PC-3 (cell line): ENCODE results near the gene ZDHHC5. TPM values are rescaled to one million over a fixed set of nuclear protein-coding genes. Genes with fewer than 3 reads are reported as not detected.
A peak's percentile ranks its signal among the peaks of the same experiment; 100 is the strongest.

Source experiments
- ATAC-seq: fragments of 200-7000 bp; cut with Tn5 transposase; 2 replicates; pipeline ENCODE4 v1.9.1; 2020; ENCODE audit warnings: mild to moderate bottlenecking, moderate library complexity
- BruUV-seq: library from RNA; stranded (reverse); fragments of 400-500 nt; replicated peaks from 2 replicates; lab custom pipeline; 2021; lab: Mats Ljungman, UMichigan
- CTCF ChIA-PET: fragments of 300-600 bp; sonication (Branson Sonifier 250); formaldehyde crosslinking; loops from one replicate; lab custom pipeline; 2022; ENCODE audit warnings: antibody characterized with exemption; lab: Charles Lee
- POLR2A ChIA-PET: fragments of 300-600 bp; sonication (Branson Sonifier 250); formaldehyde crosslinking; loops from one replicate; lab custom pipeline; 2022; ENCODE audit warnings: antibody characterized with exemption; ENCODE audit not compliant: unreplicated experiment; lab: Charles Lee
- DNase-seq: peaks from one replicate; pipeline ENCODE4 v3.0.0-alpha.2; 2015
- H2AFZ ChIP-seq: fragments of 300-600 bp; sonication (generic); 2 replicates; pipeline ENCODE4 v1.6.0; 2016; ENCODE audit warnings: antibody characterized with exemption, low read length
- H3F3A ChIP-seq: fragments of 300-600 bp; sonication (generic); one replicate; pipeline ENCODE4 v1.6.0; 2017; ENCODE audit warnings: antibody characterized with exemption, low read length, control low read depth, mild to moderate bottlenecking; ENCODE audit not compliant: unreplicated experiment
- H3K27ac ChIP-seq: fragments of 300-600 bp; sonication (generic); 2 replicates; pipeline ENCODE4 v1.5.1; 2016; ENCODE audit warnings: mild to moderate bottlenecking, low read length
- H3K27me3 ChIP-seq: fragments of 300-600 bp; sonication (generic); 2 replicates; pipeline ENCODE4 v1.6.1; 2016; ENCODE audit warnings: low read length, mixed read lengths
- H3K36me3 ChIP-seq: fragments of 300-600 bp; sonication (generic); 2 replicates; pipeline ENCODE4 v1.6.1; 2016; ENCODE audit warnings: low read depth, mixed run types, low read length, mixed read lengths
- H3K4me1 ChIP-seq: fragments of 300-600 bp; sonication (generic); 2 replicates; pipeline ENCODE4 v1.5.1; 2016; ENCODE audit warnings: low read length; ENCODE audit not compliant: insufficient read depth
- H3K4me2 ChIP-seq: fragments of 300-600 bp; sonication (generic); 2 replicates; pipeline ENCODE4 v1.6.0; 2016; ENCODE audit warnings: low read length
- H3K4me3 ChIP-seq: fragments of 300-600 bp; sonication (generic); 2 replicates; pipeline ENCODE4 v1.5.1; 2016; ENCODE audit warnings: mild to moderate bottlenecking, low read length, mixed read lengths
- H3K79me2 ChIP-seq: fragments of 300-600 bp; sonication (generic); 2 replicates; pipeline ENCODE4 v1.6.1; 2017; ENCODE audit warnings: low read length, mixed read lengths
- H3K9ac ChIP-seq: fragments of 300-600 bp; sonication (generic); 2 replicates; pipeline ENCODE4 v1.6.0; 2016; ENCODE audit warnings: mild to moderate bottlenecking, low read length
- H3K9me2 ChIP-seq: fragments of 300-600 bp; sonication (generic); replicated peaks from 2 replicates; pipeline ENCODE4 v1.6.1; 2016; ENCODE audit warnings: mixed run types, low read length, mixed read lengths
- H3K9me3 ChIP-seq: fragments of 300-600 bp; sonication (generic); 2 replicates; pipeline ENCODE4 v1.6.1; 2016; ENCODE audit warnings: low read length, mixed read lengths
- H4K20me1 ChIP-seq: fragments of 300-600 bp; sonication (generic); 2 replicates; pipeline ENCODE4 v1.6.1; 2016; ENCODE audit warnings: low read length, mixed read lengths
- EZH2 ChIP-seq: fragments of 300-600 bp; sonication (generic); IDR thresholded peaks from one replicate; pipeline ENCODE4 v1.6.1; 2017; ENCODE audit warnings: antibody characterized with exemption, mild to moderate bottlenecking, low read length; ENCODE audit not compliant: unreplicated experiment
- EZH2phosphoT487 ChIP-seq: fragments of 300-600 bp; sonication (generic); IDR thresholded peaks from 2 replicates; pipeline ENCODE4 v1.6.1; 2018; ENCODE audit warnings: mild to moderate bottlenecking, antibody characterized with exemption, low read length, borderline replicate concordance
- intact Hi-C: fragments of 100-400 bp; cut with micrococcal nuclease; formaldehyde crosslinking; loops from 2 replicates; pipeline ENCODE4 v1.9.0; 2023
- microRNA-seq: library from miRNA; unstranded; fragments of <30 nt; microRNA quantifications from one replicate; pipeline ENCODE4 v1.1.0, GENCODE V29; 2020; ENCODE audit not compliant: unreplicated experiment
- total RNA-seq: library from RNA; depleted of rRNA; stranded (reverse); fragments of >200 nt; gene quantifications from 2 replicates; pipeline ENCODE4 v1.2.3, GENCODE V29; 2014; rRNA removed
- TF ChIP-seq, protein P1 (sequence below): fragments of 300-600 bp; sonication (generic); conservative IDR thresholded peaks from 2 replicates; pipeline ENCODE4 v1.5.1; 2017; ENCODE audit warnings: antibody characterized with exemption, low read depth, mild to moderate bottlenecking, low read length

The ZDHHC5 gene
- total RNA-seq, 1 experiment from 2014 or later, result 86.7 TPM

DNA sequence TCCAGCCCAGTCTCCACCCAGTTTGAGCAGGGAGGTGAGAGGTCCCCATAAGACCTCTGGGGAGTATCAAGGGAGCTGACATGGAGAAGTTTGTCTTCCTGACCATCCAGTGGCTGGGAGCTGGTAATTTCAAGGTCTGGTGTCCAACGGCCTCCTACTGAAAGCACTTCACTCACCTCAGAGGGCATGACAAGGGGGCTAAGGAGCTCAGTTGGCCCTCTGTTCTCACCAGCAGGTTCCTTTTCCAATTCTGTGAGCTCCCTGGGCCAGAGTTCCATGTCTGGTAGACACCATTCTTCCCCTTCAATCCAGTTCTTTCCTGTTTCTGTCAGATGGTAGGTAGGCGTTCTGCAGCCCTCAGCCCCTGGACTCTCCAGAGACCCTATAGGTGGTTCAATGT is 76.4 kb downstream of the ZDHHC5 start:
- no peak for TF ChIP-seq EZH2phosphoT487
- TF ChIP-seq, protein P1, sequence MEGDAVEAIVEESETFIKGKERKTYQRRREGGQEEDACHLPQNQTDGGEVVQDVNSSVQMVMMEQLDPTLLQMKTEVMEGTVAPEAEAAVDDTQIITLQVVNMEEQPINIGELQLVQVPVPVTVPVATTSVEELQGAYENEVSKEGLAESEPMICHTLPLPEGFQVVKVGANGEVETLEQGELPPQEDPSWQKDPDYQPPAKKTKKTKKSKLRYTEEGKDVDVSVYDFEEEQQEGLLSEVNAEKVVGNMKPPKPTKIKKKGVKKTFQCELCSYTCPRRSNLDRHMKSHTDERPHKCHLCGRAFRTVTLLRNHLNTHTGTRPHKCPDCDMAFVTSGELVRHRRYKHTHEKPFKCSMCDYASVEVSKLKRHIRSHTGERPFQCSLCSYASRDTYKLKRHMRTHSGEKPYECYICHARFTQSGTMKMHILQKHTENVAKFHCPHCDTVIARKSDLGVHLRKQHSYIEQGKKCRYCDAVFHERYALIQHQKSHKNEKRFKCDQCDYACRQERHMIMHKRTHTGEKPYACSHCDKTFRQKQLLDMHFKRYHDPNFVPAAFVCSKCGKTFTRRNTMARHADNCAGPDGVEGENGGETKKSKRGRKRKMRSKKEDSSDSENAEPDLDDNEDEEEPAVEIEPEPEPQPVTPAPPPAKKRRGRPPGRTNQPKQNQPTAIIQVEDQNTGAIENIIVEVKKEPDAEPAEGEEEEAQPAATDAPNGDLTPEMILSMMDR, result no peak
- TF ChIP-seq EZH2, result no peak

DNA sequence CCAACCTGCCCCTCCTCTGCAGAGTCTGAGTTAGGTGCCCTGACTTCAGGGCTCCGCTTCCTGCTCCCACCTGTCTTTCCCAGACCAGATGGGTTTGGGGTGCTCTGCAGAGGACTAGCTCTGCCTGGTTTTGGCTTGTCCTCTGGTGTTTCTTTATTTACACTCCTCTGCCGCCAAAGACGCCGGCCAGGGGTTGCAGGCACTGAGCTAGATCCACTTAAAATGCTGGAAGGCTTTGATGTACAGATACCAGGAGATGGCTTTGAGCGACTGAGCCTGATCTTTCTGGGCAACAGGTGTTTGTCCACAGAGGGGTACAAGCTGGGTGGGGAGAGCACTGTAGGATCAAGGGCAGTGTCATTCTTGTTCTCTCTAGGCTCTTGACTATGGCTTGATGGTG is 77.3 kb downstream of the ZDHHC5 start:
- BruUV-seq, result no TSS peak
- CTCF ChIA-PET, result no interaction called here
- H3K9ac ChIP-seq, result no peak overlapping the region
- H2AFZ ChIP-seq, result no peak overlapping the region
- H3K27ac ChIP-seq, result no peak overlapping the region
- H3K9me3 ChIP-seq, result no peaks in the 10 kb centered on the region
- peaks cover 21% of the 10 kb centered on the region for H3K36me3 ChIP-seq
- no peak overlapping the region for H3K4me2 ChIP-seq
- no peaks in the 10 kb centered on the region for H3K27me3 ChIP-seq
- no peak overlapping the region for H3K4me3 ChIP-seq
- DNase-seq (no peak), ATAC-seq (no peak)
- H4K20me1 ChIP-seq, result no peaks in the 10 kb centered on the region
- intact Hi-C loops, result no loop called here
- no peaks in the 10 kb centered on the region for H3K9me2 ChIP-seq
- H3K4me1 ChIP-seq, result peaks cover 11% of the 10 kb centered on the region
- POLR2A ChIA-PET, result no interaction called here
- TF ChIP-seq EZH2 (no peak), EZH2phosphoT487 (no peak)
- TF ChIP-seq, protein P1, result no peak
- peaks cover 5% of the 10 kb centered on the region for H3F3A ChIP-seq
- H3K79me2 ChIP-seq, result peaks cover 24% of the 10 kb centered on the region

More for the DNA sequence above, 76.4 kb downstream of the ZDHHC5 start:
- no peak overlapping the region for H3K9ac ChIP-seq
- H3F3A ChIP-seq, result peaks cover 5% of the 10 kb centered on the region
- no peaks in the 10 kb centered on the region for H3K9me3 ChIP-seq
- H3K27me3 ChIP-seq, result no peaks in the 10 kb centered on the region
- DNase-seq (no peak), ATAC-seq (no peak)
- H3K79me2 ChIP-seq, result peaks cover 24% of the 10 kb centered on the region
- CTCF ChIA-PET, result no interaction called here
- H4K20me1 ChIP-seq, result no peaks in the 10 kb centered on the region
- H3K4me1 ChIP-seq, result peaks cover 11% of the 10 kb centered on the region
- POLR2A ChIA-PET, result no interaction called here
- H3K36me3 ChIP-seq, result peaks cover 25% of the 10 kb centered on the region
- H3K9me2 ChIP-seq, result no peaks in the 10 kb centered on the region
- H3K4me2 ChIP-seq, result no peak overlapping the region
- intact Hi-C loops, result no loop called here
- no peak overlapping the region for H3K4me3 ChIP-seq
- H3K27ac ChIP-seq, result no peak overlapping the region
- BruUV-seq, result no TSS peak
- no peak overlapping the region for H2AFZ ChIP-seq

DNA sequence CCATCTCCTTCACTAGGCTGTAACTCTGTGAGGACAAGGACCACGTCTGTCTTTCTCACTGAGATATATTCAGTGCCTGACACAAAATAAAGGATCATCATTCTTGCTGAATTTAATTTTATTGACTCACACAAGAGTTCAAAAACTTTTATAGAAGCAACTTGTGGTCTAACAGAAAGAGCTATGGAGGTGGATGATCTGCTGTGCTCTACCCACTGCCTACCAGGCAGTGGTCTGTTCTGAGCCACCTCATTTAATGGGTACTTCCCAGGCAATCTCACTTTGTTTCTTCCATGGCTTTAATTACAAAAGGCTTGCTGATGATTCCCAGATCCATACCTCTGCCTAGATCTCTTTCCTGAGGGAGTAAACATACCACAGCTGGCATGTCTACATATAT is 79.0 kb downstream of the ZDHHC5 start:
- Histone ChIP-seq H3K9me3 (no peaks in the 10 kb centered on the region), H3K27ac (no peak overlapping the region), H3K9me2 (no peaks in the 10 kb centered on the region), H3F3A (peaks cover 5% of the 10 kb centered on the region), H3K79me2 (peaks cover 17% of the 10 kb centered on the region), H3K9ac (no peak overlapping the region), H3K27me3 (no peaks in the 10 kb centered on the region), H3K36me3 (peaks cover 21% of the 10 kb centered on the region), H4K20me1 (no peaks in the 10 kb centered on the region), H2AFZ (no peak overlapping the region), H3K4me1 (0 out of 2 replicates have a peak, but pooled peaks cover 7% of the 10 kb centered on the region), H3K4me3 (no peak overlapping the region), H3K4me2 (no peak overlapping the region)
- no peak for DNase-seq
- ATAC-seq, result no peak
- ChIA-PET CTCF (interaction anchor here (0.6 kb wide), 1 partner anchor 53 kb away, joined by 11 read pairs; no protein-coding TSS in a partner anchor), POLR2A (no interaction called here)
- intact Hi-C loops, result no loop called here
- TF ChIP-seq EZH2phosphoT487 (no peak), EZH2 (no peak)
- TF ChIP-seq, protein P1, result no peak
- BruUV-seq, result no TSS peak

Small RNAs within 50 kb of the gene (microRNA-seq; reads per million reads assigned to microRNA genes)
- gene MIR130A, result 4,602 reads per million, percentile 93 among the genes with 10 or more reads in this experiment

Other genes starting within 250 kb of the ZDHHC5 start
- gene SLC43A3, start 241.0 kb upstream of the ZDHHC5 start, total RNA-seq, result 31.3 and 35.0 TPM in 2 replicates
- 3.5 and 6.5 TPM in 2 replicates for gene RTN4RL2, start 207.6 kb upstream of the ZDHHC5 start, total RNA-seq
- 7.4 and 12.4 TPM in 2 replicates for gene SLC43A1, start 152.4 kb upstream of the ZDHHC5 start, total RNA-seq
- 233 and 313 TPM in 2 replicates for gene TIMM10, start 137.4 kb upstream of the ZDHHC5 start, total RNA-seq
- not detected in 2 replicates for gene SMTNL1, start 130.5 kb upstream of the ZDHHC5 start, total RNA-seq
- gene UBE2L6, start 100.4 kb upstream of the ZDHHC5 start, total RNA-seq, result 16.5 and 17.3 TPM in 2 replicates
- gene SERPING1, start 70.4 kb upstream of the ZDHHC5 start, total RNA-seq, result not detected in 2 replicates
- gene YPEL4, start 18.2 kb upstream of the ZDHHC5 start, total RNA-seq, result not detected in 2 replicates
- gene CLP1, start 10.4 kb upstream of the ZDHHC5 start, total RNA-seq, result 23.0 and 28.4 TPM in 2 replicates
- gene MED19, start 44.1 kb downstream of the ZDHHC5 start, total RNA-seq, result 41.8 and 42.3 TPM in 2 replicates
- gene TMX2, start 44.5 kb downstream of the ZDHHC5 start, total RNA-seq, result 228 and 241 TPM in 2 replicates
- gene SELENOH, start 73.4 kb downstream of the ZDHHC5 start, total RNA-seq, result 306 and 353 TPM in 2 replicates
- not detected in 2 replicates for gene BTBD18, start 83.7 kb downstream of the ZDHHC5 start, total RNA-seq
- gene CTNND1, start 93.7 kb downstream of the ZDHHC5 start, total RNA-seq, result 117 and 121 TPM in 2 replicates